Gastroesophageal sphincter (tissue), 3 donors: ENCODE data around the gene GARIN3.

Source experiments
- EP300 ChIP-seq: sonication (generic); formaldehyde crosslinking; IDR thresholded peaks from one replicate; pipeline ENCODE4 v1.6.1; 2017; ENCODE audit warnings: antibody characterized with exemption, mild to moderate bottlenecking
- POLR2A ChIP-seq, 2 donors: fragments of 450-650 bp; IDR thresholded peaks; one replicate each; pipeline ENCODE4 v1.6.1; 2017; ENCODE audit warnings: antibody characterized with exemption in 2 of 2, mild to moderate bottlenecking in 2 of 2, moderate library complexity in 1 of 2
- POLR2AphosphoS5 ChIP-seq: sonication (generic); formaldehyde crosslinking; IDR thresholded peaks from one replicate; pipeline ENCODE4 v1.6.1; 2017; ENCODE audit warnings: antibody characterized with exemption
- TF ChIP-seq, protein P1 (sequence below), 4 experiments: fragments of 200-600 bp in 2 of 4; fragments of 450-650 bp in 2 of 4; sonication (generic) in 1 of 4; IDR thresholded peaks; one replicate each; pipeline ENCODE4 v1.5.1; 2017 to 2019; ENCODE audit warnings: antibody characterized with exemption in 4 of 4, mild to moderate bottlenecking in 2 of 4, moderate library complexity in 2 of 4

DNA sequence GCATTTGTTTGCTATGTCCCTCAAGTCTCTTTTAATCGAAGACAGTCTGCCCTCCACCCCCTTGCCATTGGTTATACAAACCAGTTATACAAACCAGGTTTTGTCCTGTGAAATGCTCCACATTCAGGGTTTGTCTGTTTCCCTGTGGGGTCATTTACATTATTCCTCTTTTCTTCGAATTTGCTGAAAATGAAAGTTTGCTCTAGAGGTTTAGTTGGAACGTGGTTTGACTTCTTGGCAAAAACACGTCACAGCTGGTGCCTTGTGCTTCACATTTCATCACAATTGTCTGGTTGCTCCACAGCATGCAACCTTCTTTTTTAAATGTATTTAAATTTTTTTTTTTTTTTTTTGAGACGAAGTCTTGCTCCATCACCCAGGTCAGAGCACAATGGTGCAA, 53.1 kb downstream of the GARIN3 start:
- no peak for TF ChIP-seq POLR2AphosphoS5
- TF ChIP-seq, protein P1, sequence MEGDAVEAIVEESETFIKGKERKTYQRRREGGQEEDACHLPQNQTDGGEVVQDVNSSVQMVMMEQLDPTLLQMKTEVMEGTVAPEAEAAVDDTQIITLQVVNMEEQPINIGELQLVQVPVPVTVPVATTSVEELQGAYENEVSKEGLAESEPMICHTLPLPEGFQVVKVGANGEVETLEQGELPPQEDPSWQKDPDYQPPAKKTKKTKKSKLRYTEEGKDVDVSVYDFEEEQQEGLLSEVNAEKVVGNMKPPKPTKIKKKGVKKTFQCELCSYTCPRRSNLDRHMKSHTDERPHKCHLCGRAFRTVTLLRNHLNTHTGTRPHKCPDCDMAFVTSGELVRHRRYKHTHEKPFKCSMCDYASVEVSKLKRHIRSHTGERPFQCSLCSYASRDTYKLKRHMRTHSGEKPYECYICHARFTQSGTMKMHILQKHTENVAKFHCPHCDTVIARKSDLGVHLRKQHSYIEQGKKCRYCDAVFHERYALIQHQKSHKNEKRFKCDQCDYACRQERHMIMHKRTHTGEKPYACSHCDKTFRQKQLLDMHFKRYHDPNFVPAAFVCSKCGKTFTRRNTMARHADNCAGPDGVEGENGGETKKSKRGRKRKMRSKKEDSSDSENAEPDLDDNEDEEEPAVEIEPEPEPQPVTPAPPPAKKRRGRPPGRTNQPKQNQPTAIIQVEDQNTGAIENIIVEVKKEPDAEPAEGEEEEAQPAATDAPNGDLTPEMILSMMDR (IDR thresholded peaks at IDR 0.05) = no peak
- TF ChIP-seq EP300 = no peak
- TF ChIP-seq POLR2A (IDR thresholded peaks at IDR 0.05) = no peak
